HUES6 (cell line): ENCODE results near the gene LMO2.

Experiments
- H3K27ac ChIP-seq: 2 replicates; pipeline ENCODE4 v1.7.0; 2013; ENCODE audit warnings: low read depth, mild to moderate bottlenecking, low read length, inconsistent platforms
- H3K27me3 ChIP-seq: 2 replicates; pipeline ENCODE4 v1.6.1; 2013; ENCODE audit warnings: low read length; ENCODE audit not compliant: control insufficient read depth, insufficient read depth
- H3K36me3 ChIP-seq: 2 replicates; pipeline ENCODE4 v1.6.1; 2013; ENCODE audit warnings: low read length; ENCODE audit not compliant: control insufficient read depth, insufficient read depth
- H3K4me1 ChIP-seq: 2 replicates; pipeline ENCODE4 v1.6.1; 2013; ENCODE audit warnings: low read length; ENCODE audit not compliant: control insufficient read depth, insufficient read depth
- H3K4me3 ChIP-seq: 2 replicates; pipeline ENCODE4 v1.5.1; 2013; ENCODE audit warnings: low read depth, low read length
- H3K9ac ChIP-seq: one replicate; pipeline ENCODE4 v1.6.1; 2013; ENCODE audit warnings: mild to moderate bottlenecking, low read length
- H3K9me3 ChIP-seq: 2 replicates; pipeline ENCODE4 v1.6.1; 2013; ENCODE audit warnings: low read depth, low read length; ENCODE audit not compliant: control insufficient read depth, insufficient read depth

The LMO2 gene

DNA sequence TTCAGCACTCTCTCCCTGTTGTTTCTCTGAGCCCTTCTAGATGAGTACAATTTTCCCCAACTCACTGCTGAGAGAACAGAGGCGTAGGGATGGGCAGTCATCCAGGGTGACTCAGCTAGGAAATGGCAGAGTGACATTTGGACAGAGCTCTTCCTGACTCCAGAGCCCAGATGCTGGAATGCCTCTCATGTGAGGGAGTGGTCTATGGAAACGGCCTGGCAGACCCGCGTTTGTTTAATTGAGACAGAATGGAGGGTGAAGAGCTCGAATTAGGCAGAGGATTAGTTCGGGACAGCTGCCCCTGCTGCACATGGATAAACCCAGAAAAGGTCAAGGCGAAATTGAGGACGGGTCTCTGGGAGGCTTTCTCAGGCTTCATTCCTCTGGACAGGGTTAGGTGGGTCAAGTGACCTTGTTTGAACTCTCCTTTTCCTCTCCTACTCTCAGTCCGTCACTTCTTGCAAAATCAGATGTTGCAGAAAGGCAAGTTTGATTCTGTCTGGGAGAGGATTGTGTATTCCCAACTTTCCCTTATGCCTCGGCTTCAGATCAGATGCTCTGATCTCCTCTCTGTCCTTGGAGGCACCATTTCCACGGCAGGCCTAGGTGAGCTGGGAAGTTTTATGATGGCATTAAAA, 7.6 kb upstream of the LMO2 start:
- Histone ChIP-seq H3K9ac (no peak overlapping the region), H3K36me3 (no peaks in the 10 kb centered on the region), H3K27ac (no peak overlapping the region), H3K4me1 (peaks cover 17% of the 10 kb centered on the region; the same call in 1 of the 2 replicates), H3K27me3 (no peaks in the 10 kb centered on the region), H3K9me3 (no peaks in the 10 kb centered on the region), H3K4me3 (no peak overlapping the region)

DNA sequence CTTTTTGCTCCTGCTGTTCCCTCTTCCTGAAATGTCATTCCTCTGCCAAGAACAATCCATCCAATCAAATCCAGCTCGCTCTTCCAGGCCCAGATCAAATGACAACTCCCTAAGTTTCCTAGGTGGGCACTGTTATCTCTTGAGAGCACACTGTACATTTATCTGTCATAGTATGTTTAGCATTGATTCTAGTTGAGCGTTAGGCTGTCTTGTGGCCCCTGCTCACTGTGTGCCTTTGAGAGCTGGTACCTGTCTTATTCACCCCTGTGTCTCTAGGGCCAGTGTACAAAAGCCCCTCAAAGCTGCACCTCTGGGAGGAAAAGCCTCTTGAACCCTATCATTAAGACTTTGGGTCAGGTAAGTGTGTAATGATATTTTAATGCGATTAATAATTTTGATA, 7.1 kb upstream of the LMO2 start:
- Histone ChIP-seq H3K9me3 (no peaks in the 10 kb centered on the region), H3K4me3 (no peak overlapping the region), H3K36me3 (no peaks in the 10 kb centered on the region), H3K27me3 (no peaks in the 10 kb centered on the region), H3K9ac (no peak overlapping the region), H3K27ac (no peak overlapping the region), H3K4me1 (peaks cover 15% of the 10 kb centered on the region; the same call in 1 of the 2 replicates)

GRCh38 chr11:33897761-33898375, 6.0 kb upstream of the LMO2 start:
- Histone ChIP-seq H3K9ac (no peak overlapping the region), H3K9me3 (no peaks in the 10 kb centered on the region), H3K4me3 (no peak overlapping the region), H3K36me3 (no peaks in the 10 kb centered on the region), H3K4me1 (peaks cover 14% of the 10 kb centered on the region; the same call in 1 of the 2 replicates), H3K27ac (no peak overlapping the region), H3K27me3 (no peaks in the 10 kb centered on the region)

- Histone ChIP-seq H3K27ac (no peak overlapping the region), H3K36me3 (no peaks in the 10 kb centered on the region), H3K4me1 (peaks cover 17% of the 10 kb centered on the region; the same call in 1 of the 2 replicates), H3K9ac (no peak overlapping the region), H3K9me3 (no peaks in the 10 kb centered on the region), H3K4me3 (no peak overlapping the region), H3K27me3 (no peaks in the 10 kb centered on the region)
Measured at GRCh38 chr11:33896911-33897310, 5.0 kb upstream of the LMO2 start.

DNA sequence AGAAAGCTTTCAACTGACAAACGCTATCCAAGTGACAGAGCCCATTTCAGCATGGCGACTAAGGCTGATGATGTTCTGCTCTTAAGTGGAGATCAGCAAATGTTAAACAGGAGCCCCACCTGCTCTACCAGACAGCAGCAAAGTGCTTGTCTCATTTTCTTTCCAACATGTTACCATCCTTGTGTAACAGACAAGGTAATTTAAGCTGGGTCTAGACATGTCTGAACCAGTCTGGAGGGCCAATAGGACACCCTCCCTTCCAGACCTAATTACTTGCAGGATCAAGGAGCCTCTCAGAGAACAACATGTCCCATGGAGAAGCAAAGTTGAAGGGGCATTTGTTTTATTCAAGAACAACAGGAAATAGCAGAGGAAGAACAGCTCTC, 3.9 kb upstream of the LMO2 start:
- no peak overlapping the region for H3K27ac ChIP-seq
- H3K4me1 ChIP-seq: peaks cover 28% of the 10 kb centered on the region
- H3K4me3 ChIP-seq: no peak overlapping the region
- no peaks in the 10 kb centered on the region for H3K27me3 ChIP-seq
- H3K36me3 ChIP-seq: no peaks in the 10 kb centered on the region
- no peaks in the 10 kb centered on the region for H3K9me3 ChIP-seq
- no peak overlapping the region for H3K9ac ChIP-seq

DNA sequence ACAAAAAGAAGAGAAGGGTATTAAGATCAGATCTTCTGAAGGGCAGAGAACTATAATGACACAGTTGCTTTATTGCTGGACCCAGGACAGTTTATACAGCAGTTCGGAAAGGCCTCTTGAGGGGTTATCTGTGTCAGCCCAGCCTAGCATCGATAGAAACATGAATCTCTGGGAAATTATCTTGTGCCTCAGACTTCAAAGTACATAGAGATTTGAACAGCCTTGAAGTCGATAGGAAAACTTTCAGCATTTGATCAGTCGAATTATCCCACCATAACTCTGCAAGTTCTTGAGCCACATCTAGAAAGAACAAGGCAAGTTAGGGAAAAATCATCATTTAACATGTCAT, 2.5 kb upstream of the LMO2 start:
- Histone ChIP-seq H3K4me1 (peaks cover 24% of the 10 kb centered on the region), H3K27me3 (no peaks in the 10 kb centered on the region), H3K36me3 (no peaks in the 10 kb centered on the region), H3K9ac (no peak overlapping the region), H3K9me3 (no peaks in the 10 kb centered on the region), H3K4me3 (no peak overlapping the region), H3K27ac (no peak overlapping the region)

GRCh38 chr11:33893711-33894397, 2.0 kb upstream of the LMO2 start:
- Histone ChIP-seq H3K4me3 (no peak overlapping the region), H3K9ac (no peak overlapping the region), H3K36me3 (no peaks in the 10 kb centered on the region), H3K27me3 (no peaks in the 10 kb centered on the region), H3K4me1 (peaks cover 23% of the 10 kb centered on the region), H3K9me3 (no peaks in the 10 kb centered on the region), H3K27ac (no peak overlapping the region)

DNA sequence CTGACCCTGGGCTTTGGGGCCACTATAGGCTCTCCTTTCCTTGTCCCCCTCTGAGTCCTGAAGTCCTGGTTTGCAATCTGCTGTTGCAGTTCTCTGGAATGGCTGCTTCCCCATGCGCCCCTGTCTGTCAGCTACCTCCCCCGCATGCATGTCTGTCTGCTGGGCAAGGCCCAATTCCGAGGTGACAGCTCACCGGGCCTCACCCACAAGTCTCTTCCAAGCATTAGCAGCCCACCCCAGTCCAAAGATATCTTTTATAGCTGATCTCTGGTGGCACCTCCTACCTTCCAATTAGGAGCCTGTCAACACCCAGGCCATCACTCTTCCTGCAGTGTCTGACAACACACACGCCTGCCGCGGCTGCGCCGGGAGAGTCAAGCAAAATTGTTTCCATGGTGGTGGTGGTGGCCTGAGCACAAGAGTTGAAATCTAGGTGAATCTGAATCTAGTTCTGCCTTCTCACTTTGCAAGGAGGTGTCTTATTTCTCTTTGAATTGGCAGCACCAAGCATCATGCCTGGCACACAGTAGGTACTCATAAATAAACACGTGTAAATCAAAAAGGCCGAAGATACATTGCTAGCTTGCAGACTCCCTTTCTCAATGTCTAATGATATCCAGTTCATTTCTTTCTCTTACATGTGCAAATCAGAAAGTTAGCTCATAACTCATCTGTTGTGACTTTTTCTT, 1.2 kb upstream of the LMO2 start:
- Histone ChIP-seq H3K4me1 (peaks cover 23% of the 10 kb centered on the region), H3K27me3 (no peaks in the 10 kb centered on the region), H3K9ac (no peak overlapping the region), H3K4me3 (no peak overlapping the region), H3K36me3 (no peaks in the 10 kb centered on the region), H3K27ac (no peak overlapping the region), H3K9me3 (no peaks in the 10 kb centered on the region)

DNA sequence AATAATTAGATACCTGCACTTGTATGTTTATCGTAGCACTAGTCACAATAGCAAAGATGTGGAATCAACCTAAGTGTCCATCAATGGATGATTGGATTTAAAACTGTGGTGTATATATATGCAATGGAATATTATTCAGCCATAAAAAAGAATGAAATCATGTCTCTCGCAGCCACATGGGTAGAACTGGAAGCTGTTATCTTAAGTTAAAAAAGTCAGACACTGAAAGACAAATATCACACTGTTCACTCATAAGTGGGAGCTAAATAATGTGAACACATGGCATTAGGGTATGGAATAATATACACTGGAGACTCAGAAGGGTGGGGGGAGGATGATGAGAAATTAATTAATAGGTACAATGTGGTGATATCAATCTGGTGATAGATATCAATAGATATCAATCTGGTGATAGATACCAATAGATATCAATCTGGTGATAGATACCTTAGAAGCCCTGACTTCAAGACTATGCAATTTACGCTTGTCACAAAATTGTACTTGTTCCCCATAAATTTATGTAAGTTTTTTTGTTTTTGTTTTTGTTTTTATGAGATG, 2.0 kb downstream of the LMO2 start:
- no peak overlapping the region for H3K4me3 ChIP-seq
- H3K27ac ChIP-seq: no peak overlapping the region
- no peaks in the 10 kb centered on the region for H3K27me3 ChIP-seq
- no peaks in the 10 kb centered on the region for H3K9me3 ChIP-seq
- H3K9ac ChIP-seq: no peak overlapping the region
- peaks cover 14% of the 10 kb centered on the region for H3K4me1 ChIP-seq
- no peaks in the 10 kb centered on the region for H3K36me3 ChIP-seq

GRCh38 chr11:33889296-33889695, 2.6 kb downstream of the LMO2 start:
- peaks cover 14% of the 10 kb centered on the region for H3K4me1 ChIP-seq
- no peak overlapping the region for H3K4me3 ChIP-seq
- H3K27ac ChIP-seq: no peak overlapping the region
- no peaks in the 10 kb centered on the region for H3K36me3 ChIP-seq
- H3K9me3 ChIP-seq: no peaks in the 10 kb centered on the region
- no peak overlapping the region for H3K9ac ChIP-seq
- no peaks in the 10 kb centered on the region for H3K27me3 ChIP-seq

- H3K9ac ChIP-seq: no peak overlapping the region
- no peaks in the 10 kb centered on the region for H3K36me3 ChIP-seq
- no peaks in the 10 kb centered on the region for H3K9me3 ChIP-seq
- H3K4me3 ChIP-seq: no peak overlapping the region
- H3K27me3 ChIP-seq: no peaks in the 10 kb centered on the region
- no peak overlapping the region for H3K27ac ChIP-seq
- H3K4me1 ChIP-seq: peaks cover 14% of the 10 kb centered on the region
Measured at GRCh38 chr11:33887886-33888285, 4.0 kb downstream of the LMO2 start.
